RWPE2 (cell line): ENCODE results near the gene NSMCE3.

Experiments
- ATAC-seq: fragments of 200-7000 bp; cut with Tn5 transposase; 3 replicates; pipeline ENCODE4 v1.9.1; 2021; ENCODE audit warnings: low read depth
- DNase-seq: peaks from one replicate; pipeline ENCODE4 v3.0.0-alpha.2; 2020; ENCODE audit warnings: low spot score
- H3K27ac ChIP-seq: fragments of 450-650 bp; 2 replicates; pipeline ENCODE4 v1.5.1; 2017; ENCODE audit warnings: mild to moderate bottlenecking; ENCODE audit not compliant: poor library complexity, severe bottlenecking
- H3K27me3 ChIP-seq: fragments of 250-450 bp; sonication (Bioruptor Pico); 2 replicates; pipeline ENCODE4 v1.5.1; 2021; ENCODE audit warnings: mild to moderate bottlenecking, moderate library complexity; ENCODE audit not compliant: insufficient read depth, poor library complexity, severe bottlenecking
- H3K36me3 ChIP-seq: fragments of 250-450 bp; sonication (Bioruptor Pico); 2 replicates; pipeline ENCODE4 v1.5.1; 2020; ENCODE audit warnings: low read depth, mild to moderate bottlenecking, moderate library complexity
- H3K4me1 ChIP-seq: fragments of 250-450 bp; sonication (Bioruptor Pico); 2 replicates; pipeline ENCODE4 v1.5.1; 2021; ENCODE audit warnings: mild to moderate bottlenecking, moderate library complexity; ENCODE audit not compliant: insufficient read depth, poor library complexity, severe bottlenecking
- H3K4me3 ChIP-seq: fragments of 250-450 bp; sonication (Bioruptor Pico); 2 replicates; pipeline ENCODE4 v1.5.1; 2021; ENCODE audit warnings: mild to moderate bottlenecking, moderate library complexity; ENCODE audit not compliant: severe bottlenecking
- H3K9me3 ChIP-seq: fragments of 250-450 bp; sonication (Bioruptor Pico); 2 replicates; pipeline ENCODE4 v1.5.1; 2021; ENCODE audit warnings: mild to moderate bottlenecking, moderate library complexity; ENCODE audit not compliant: severe bottlenecking
- TF ChIP-seq, protein P1 (sequence below): fragments of 450-650 bp; IDR thresholded peaks from one replicate; pipeline ENCODE4 v1.5.1; 2017; ENCODE audit warnings: mild to moderate bottlenecking, moderate library complexity; ENCODE audit not compliant: poor library complexity, severe bottlenecking

NSMCE3 gene

DNA sequence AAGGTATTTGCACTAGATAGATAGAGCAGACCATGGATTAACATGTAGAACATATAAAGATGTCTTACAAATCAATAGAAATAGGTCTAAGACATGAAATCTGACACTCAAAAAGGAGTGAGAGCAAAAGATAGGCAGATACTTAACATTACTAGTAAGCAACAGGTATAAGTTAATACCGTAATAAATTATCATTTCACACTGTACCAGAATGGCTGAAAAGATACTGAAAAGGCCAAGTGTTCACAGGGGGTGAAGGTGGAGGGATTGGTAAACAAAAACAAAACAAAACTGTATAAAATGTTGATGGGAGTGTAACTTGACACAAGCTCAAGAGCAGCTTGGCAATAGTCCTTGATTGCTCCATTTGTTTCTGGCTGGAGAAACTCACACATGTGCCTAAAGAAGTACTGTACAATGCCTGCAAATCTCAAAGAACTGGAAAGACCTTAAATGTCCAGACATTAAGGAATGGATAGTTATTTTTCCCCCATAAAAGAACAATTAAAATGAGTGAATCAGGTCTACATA, 3.5 kb downstream of the NSMCE3 start:
- no peaks in the 10 kb centered on the region for H3K36me3 ChIP-seq
- no peak overlapping the region for H3K4me3 ChIP-seq
- ATAC-seq, result no peak
- no peak for DNase-seq
- TF ChIP-seq, protein P1, sequence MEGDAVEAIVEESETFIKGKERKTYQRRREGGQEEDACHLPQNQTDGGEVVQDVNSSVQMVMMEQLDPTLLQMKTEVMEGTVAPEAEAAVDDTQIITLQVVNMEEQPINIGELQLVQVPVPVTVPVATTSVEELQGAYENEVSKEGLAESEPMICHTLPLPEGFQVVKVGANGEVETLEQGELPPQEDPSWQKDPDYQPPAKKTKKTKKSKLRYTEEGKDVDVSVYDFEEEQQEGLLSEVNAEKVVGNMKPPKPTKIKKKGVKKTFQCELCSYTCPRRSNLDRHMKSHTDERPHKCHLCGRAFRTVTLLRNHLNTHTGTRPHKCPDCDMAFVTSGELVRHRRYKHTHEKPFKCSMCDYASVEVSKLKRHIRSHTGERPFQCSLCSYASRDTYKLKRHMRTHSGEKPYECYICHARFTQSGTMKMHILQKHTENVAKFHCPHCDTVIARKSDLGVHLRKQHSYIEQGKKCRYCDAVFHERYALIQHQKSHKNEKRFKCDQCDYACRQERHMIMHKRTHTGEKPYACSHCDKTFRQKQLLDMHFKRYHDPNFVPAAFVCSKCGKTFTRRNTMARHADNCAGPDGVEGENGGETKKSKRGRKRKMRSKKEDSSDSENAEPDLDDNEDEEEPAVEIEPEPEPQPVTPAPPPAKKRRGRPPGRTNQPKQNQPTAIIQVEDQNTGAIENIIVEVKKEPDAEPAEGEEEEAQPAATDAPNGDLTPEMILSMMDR, result no peak
- peaks cover 19% of the 10 kb centered on the region for H3K4me1 ChIP-seq
- H3K27ac ChIP-seq, result no peak overlapping the region
- H3K9me3 ChIP-seq, result no peaks in the 10 kb centered on the region
- H3K27me3 ChIP-seq, result no peaks in the 10 kb centered on the region

DNA sequence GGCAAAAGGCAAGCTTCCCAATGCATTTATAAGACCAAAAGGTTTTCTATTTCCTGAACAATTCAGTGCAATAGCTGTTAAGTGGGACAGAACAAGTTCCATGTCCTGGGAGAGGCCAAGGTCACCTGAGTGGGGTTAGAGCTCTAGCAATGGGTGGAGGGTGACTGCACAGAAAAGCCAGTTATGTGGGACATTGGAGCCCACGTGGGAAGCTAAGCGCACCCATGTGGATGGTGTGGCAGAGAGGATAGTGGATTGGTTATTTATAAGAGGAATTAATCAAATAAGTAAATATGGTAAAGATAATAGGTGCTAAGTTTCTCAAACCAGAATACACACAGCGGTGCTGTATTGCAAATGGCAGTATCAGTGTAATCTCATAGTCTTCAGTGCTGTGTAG, 6.3 kb downstream of the NSMCE3 start:
- ATAC-seq (no peak), DNase-seq (no peak)
- no peaks in the 10 kb centered on the region for H3K27me3 ChIP-seq
- H3K36me3 ChIP-seq, result no peaks in the 10 kb centered on the region
- no peak overlapping the region for H3K4me3 ChIP-seq
- H3K9me3 ChIP-seq, result no peaks in the 10 kb centered on the region
- no peak overlapping the region for H3K27ac ChIP-seq
- H3K4me1 ChIP-seq, result peaks cover 10% of the 10 kb centered on the region
- TF ChIP-seq, protein P1, result no peak

DNA sequence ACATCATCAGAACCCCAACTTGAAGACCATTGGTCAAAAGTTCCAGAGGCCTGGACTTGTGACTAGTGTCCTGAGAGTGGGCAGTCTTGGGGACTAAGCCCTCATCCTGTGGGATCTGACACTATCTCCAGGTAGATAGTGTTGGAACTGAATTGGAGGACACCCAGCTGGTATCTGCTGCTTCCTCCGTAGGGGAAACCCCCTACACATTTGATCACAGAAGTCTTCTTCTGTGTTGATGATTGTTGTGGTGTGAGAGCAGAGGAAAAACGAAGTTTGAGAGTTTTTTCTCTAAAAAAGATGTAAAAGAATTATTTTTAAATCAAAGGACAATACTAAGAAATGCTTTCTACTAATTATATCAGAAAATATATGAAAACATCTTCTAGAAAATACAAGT, 6.9 kb downstream of the NSMCE3 start:
- H3K27ac ChIP-seq, result no peak overlapping the region
- TF ChIP-seq, protein P1, result no peak
- no peaks in the 10 kb centered on the region for H3K27me3 ChIP-seq
- ATAC-seq (no peak), DNase-seq (no peak)
- H3K9me3 ChIP-seq, result no peaks in the 10 kb centered on the region
- H3K36me3 ChIP-seq, result no peaks in the 10 kb centered on the region
- H3K4me1 ChIP-seq, result peaks cover 5% of the 10 kb centered on the region
- H3K4me3 ChIP-seq, result no peak overlapping the region

DNA sequence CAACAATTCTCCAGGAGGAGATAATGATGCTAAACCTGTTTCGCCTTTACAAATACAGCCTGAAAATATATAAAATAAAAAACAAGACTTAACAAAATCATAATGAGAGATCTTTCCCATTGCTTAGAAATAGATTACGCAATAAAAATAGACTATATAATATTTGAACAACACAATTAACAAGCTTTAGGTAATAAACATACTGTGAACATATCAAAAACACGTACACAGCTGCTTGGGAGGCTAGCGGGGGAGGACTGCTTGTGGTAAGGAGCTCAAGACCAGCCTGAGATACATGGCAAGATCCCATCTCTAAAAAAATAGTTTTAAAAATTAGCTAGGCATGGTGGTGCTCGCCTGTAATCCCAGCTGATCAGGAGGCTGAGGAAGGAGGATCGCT, 8.7 kb downstream of the NSMCE3 start:
- no peak for DNase-seq
- no peaks in the 10 kb centered on the region for H3K36me3 ChIP-seq
- no peaks in the 10 kb centered on the region for H3K4me1 ChIP-seq
- H3K27me3 ChIP-seq, result no peaks in the 10 kb centered on the region
- ATAC-seq, result no peak
- no peaks in the 10 kb centered on the region for H3K9me3 ChIP-seq
- H3K27ac ChIP-seq, result no peak overlapping the region
- TF ChIP-seq, protein P1, result no peak
- no peak overlapping the region for H3K4me3 ChIP-seq

DNA sequence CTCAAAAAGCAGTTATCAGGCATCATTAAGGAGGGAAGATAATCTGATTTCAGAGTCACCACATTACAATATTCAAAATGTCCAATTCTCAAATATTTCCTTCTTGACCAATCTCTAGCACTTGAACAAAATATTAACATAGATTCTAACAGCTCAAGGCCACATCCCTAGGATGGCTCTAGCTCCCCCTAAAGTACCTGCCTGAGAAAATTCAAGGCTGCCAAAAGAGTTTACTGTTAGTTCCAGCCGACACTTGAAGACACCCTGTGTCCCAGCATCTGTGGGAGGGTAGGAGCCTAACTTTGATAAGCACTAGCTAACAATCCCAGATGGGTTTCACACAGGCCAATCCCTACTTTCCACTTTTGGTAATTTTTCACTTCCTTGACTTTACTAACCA, 10.4 kb downstream of the NSMCE3 start:
- Histone ChIP-seq H3K4me1 (no peaks in the 10 kb centered on the region), H3K27ac (no peak overlapping the region), H3K4me3 (no peak overlapping the region), H3K36me3 (no peaks in the 10 kb centered on the region), H3K9me3 (no peaks in the 10 kb centered on the region), H3K27me3 (no peaks in the 10 kb centered on the region)
- TF ChIP-seq, protein P1, result peak; percentile 4
- DNase-seq (no peak), ATAC-seq (peak; percentile 38; the same call in 2 of the 3 replicates)
